Urinary bladder (tissue), 4 donors: Measurements from ENCODE around the gene RCAN2. TPM values are rescaled to one million over a fixed set of nuclear protein-coding genes. Genes with fewer than 3 reads are reported as not detected.

Experiments used
- DNase-seq: peaks from one replicate; pipeline ENCODE4 v3.0.0-alpha.2; 2015; ENCODE audit errors: extremely low spot score
- H3K27ac ChIP-seq: one replicate; pipeline ENCODE4 v1.5.1; 2013; ENCODE audit warnings: low read depth, mild to moderate bottlenecking, moderate library complexity
- H3K36me3 ChIP-seq: one replicate; pipeline ENCODE4 v1.6.1; 2013; ENCODE audit warnings: mild to moderate bottlenecking, moderate library complexity; ENCODE audit not compliant: insufficient read depth
- H3K4me1 ChIP-seq: one replicate; pipeline ENCODE4 v1.6.1; 2013; ENCODE audit warnings: mild to moderate bottlenecking, moderate library complexity; ENCODE audit not compliant: insufficient read depth
- H3K4me3 ChIP-seq: one replicate; pipeline ENCODE4 v1.5.1; 2013; ENCODE audit warnings: low read depth, low read length
- WGBS: extraction: QIAGEN DNeasy Blood & Tissue Kit; methylation state at CpG from one replicate; pipeline ENCODE4 v1.1.7; 2013; 5-methylcytosine and 5-hydroxymethylcytosine counted together
- polyA plus RNA-seq: library from polyadenylated mRNA; stranded (reverse); fragments of 200-250 nt; gene quantifications from one replicate; pipeline ENCODE4 v1.2.3, GENCODE V29; 2013
- total RNA-seq: library from RNA; depleted of rRNA; stranded (reverse); fragments of >200 nt; gene quantifications from one replicate; pipeline ENCODE4 v1.2.3, GENCODE V29; 2014
- donor health status: healthy with polysubstance abuse.
- donor health status: healthy.

The RCAN2 gene
- total and polyA plus RNA-seq, 2 donors = 23.7 to 60.2 TPM

GRCh38 chr6:46378161-46378881, 112.9 kb downstream of the RCAN2 start:
- Histone ChIP-seq H3K36me3 (no peaks in the 10 kb centered on the region), H3K4me3 (no peak overlapping the region), H3K27ac (no peak overlapping the region), H3K4me1 (no peaks in the 10 kb centered on the region)
- no peak for DNase-seq
- 88% methylated on average over 2 of the region's 2 CpGs for WGBS

GRCh38 chr6:46377209-46377608, 114.0 kb downstream of the RCAN2 start:
- no peak for DNase-seq
- Histone ChIP-seq H3K4me3 (no peak overlapping the region), H3K36me3 (no peaks in the 10 kb centered on the region), H3K4me1 (no peaks in the 10 kb centered on the region), H3K27ac (no peak overlapping the region)
- 83% methylated on average over 8 of the region's 8 CpGs for WGBS

- DNase-seq = no peak
- Histone ChIP-seq H3K4me1 (no peaks in the 10 kb centered on the region), H3K27ac (no peak overlapping the region), H3K36me3 (no peaks in the 10 kb centered on the region), H3K4me3 (no peak overlapping the region)
- 76% methylated on average over 7 of the region's 7 CpGs for WGBS
Observed at GRCh38 chr6:46376562-46377061, 114.6 kb downstream of the RCAN2 start.

GRCh38 chr6:46370622-46371021, 120.6 kb downstream of the RCAN2 start:
- Histone ChIP-seq H3K36me3 (no peaks in the 10 kb centered on the region), H3K4me1 (no peaks in the 10 kb centered on the region), H3K27ac (no peak overlapping the region), H3K4me3 (no peak overlapping the region)
- DNase-seq = no peak
- WGBS = 76% methylated on average over 1 of the region's 1 CpG

GRCh38 chr6:46368169-46368536, 123.1 kb downstream of the RCAN2 start:
- no peak for DNase-seq
- Histone ChIP-seq H3K4me3 (no peak overlapping the region), H3K27ac (no peak overlapping the region), H3K4me1 (no peaks in the 10 kb centered on the region), H3K36me3 (no peaks in the 10 kb centered on the region)
- WGBS = 79% methylated on average over 1 of the region's 1 CpG

GRCh38 chr6:46367354-46368168, 123.7 kb downstream of the RCAN2 start:
- H3K36me3 ChIP-seq = no peaks in the 10 kb centered on the region
- no peak overlapping the region for H3K4me3 ChIP-seq
- H3K27ac ChIP-seq = no peak overlapping the region
- 42% methylated on average over 2 of the region's 2 CpGs for WGBS
- no peaks in the 10 kb centered on the region for H3K4me1 ChIP-seq
- no peak for DNase-seq

- 91% methylated on average over 3 of the region's 3 CpGs for whole genome bisulfite sequencing
- DNase-seq = no peak
- no peaks in the 10 kb centered on the region for H3K4me1 ChIP-seq
- no peaks in the 10 kb centered on the region for H3K36me3 ChIP-seq
- no peak overlapping the region for H3K27ac ChIP-seq
- no peak overlapping the region for H3K4me3 ChIP-seq
Observed at GRCh38 chr6:46366190-46366900, 124.9 kb downstream of the RCAN2 start.

GRCh38 chr6:46357591-46357990, 133.7 kb downstream of the RCAN2 start:
- Histone ChIP-seq H3K4me1 (peaks cover 1% of the 10 kb centered on the region), H3K36me3 (no peaks in the 10 kb centered on the region), H3K27ac (no peak overlapping the region), H3K4me3 (no peak overlapping the region)
- 74% methylated on average over 2 of the region's 2 CpGs for WGBS
- no peak for DNase-seq

GRCh38 chr6:46356543-46356942, 134.7 kb downstream of the RCAN2 start:
- no peak overlapping the region for H3K4me3 ChIP-seq
- DNase-seq = no peak
- H3K4me1 ChIP-seq = peaks cover 1% of the 10 kb centered on the region
- H3K36me3 ChIP-seq = no peaks in the 10 kb centered on the region
- no peak overlapping the region for H3K27ac ChIP-seq
- 90% methylated on average over 5 of the region's 5 CpGs for WGBS

GRCh38 chr6:46353528-46353927, 137.7 kb downstream of the RCAN2 start:
- H3K4me1 ChIP-seq = peaks cover 1% of the 10 kb centered on the region
- 22% methylated on average over 3 of the region's 3 CpGs for WGBS
- H3K4me3 ChIP-seq = no peak overlapping the region
- H3K27ac ChIP-seq = no peak overlapping the region
- no peaks in the 10 kb centered on the region for H3K36me3 ChIP-seq
- DNase-seq = no peak

GRCh38 chr6:46352541-46353268, 138.5 kb downstream of the RCAN2 start:
- peaks cover 1% of the 10 kb centered on the region for H3K4me1 ChIP-seq
- H3K36me3 ChIP-seq = no peaks in the 10 kb centered on the region
- DNase-seq = no peak
- H3K4me3 ChIP-seq = no peak overlapping the region
- 75% methylated on average over 2 of the region's 2 CpGs for WGBS
- H3K27ac ChIP-seq = no peak overlapping the region

- Histone ChIP-seq H3K4me1 (peaks cover 1% of the 10 kb centered on the region), H3K27ac (no peak overlapping the region), H3K36me3 (no peaks in the 10 kb centered on the region), H3K4me3 (no peak overlapping the region)
- no peak for DNase-seq
- 36% methylated on average over 1 of the region's 1 CpG for WGBS
Observed at GRCh38 chr6:46350714-46351113, 140.5 kb downstream of the RCAN2 start.

GRCh38 chr6:46347669-46348068, 143.6 kb downstream of the RCAN2 start:
- Histone ChIP-seq H3K4me1 (no peaks in the 10 kb centered on the region), H3K4me3 (no peak overlapping the region), H3K27ac (no peak overlapping the region), H3K36me3 (no peaks in the 10 kb centered on the region)
- 86% methylated on average over 3 of the region's 3 CpGs for WGBS
- DNase-seq = no peak
